IMR-90 (cell line): ENCODE measurements around the gene HERC6. TPM values are rescaled to one million over a fixed set of nuclear protein-coding genes. Genes with fewer than 3 reads are reported as not detected.

Source experiments
- ATAC-seq: fragments of 200-7000 bp; cut with Tn5 transposase; 2 replicates; pipeline ENCODE4 v1.9.1; 2020; ENCODE audit warnings: low read depth, mild to moderate bottlenecking, moderate library complexity
- BruUV-seq: library from RNA; stranded (reverse); fragments of 400-500 nt; replicated peaks from 2 replicates; lab custom pipeline; 2021; lab: Mats Ljungman, UMichigan
- CTCF ChIA-PET: fragments of 300-600 bp; formaldehyde crosslinking; extraction: SDS; loops from one replicate; lab custom pipeline; 2021; ENCODE audit warnings: antibody characterized with exemption; lab: Yijun Ruan, JAX
- POLR2A ChIA-PET: fragments of 300-600 bp; sonication (Branson Sonifier 250); formaldehyde crosslinking; loops from one replicate; lab custom pipeline; 2022; ENCODE audit warnings: antibody characterized with exemption; ENCODE audit not compliant: unreplicated experiment; lab: Charles Lee
- DNase-seq: peaks from one replicate; pipeline ENCODE4 v3.0.0; 2013
- H2AFZ ChIP-seq: replicated peaks from 2 replicates; pipeline ENCODE3; 2013; ENCODE audit warnings: low read length, mild to moderate bottlenecking; ENCODE audit not compliant: poor library complexity
- H2AK5ac ChIP-seq: 2 replicates; pipeline ENCODE4 v1.6.1; 2013; ENCODE audit warnings: low read depth, low read length, inconsistent platforms
- H2AK9ac ChIP-seq: replicated peaks from 2 replicates; pipeline ENCODE3; 2013; ENCODE audit warnings: mild to moderate bottlenecking, low read depth, low read length, moderate library complexity; ENCODE audit not compliant: poor library complexity
- H2BK120ac ChIP-seq: 2 replicates; pipeline ENCODE4 v1.6.1; 2013; ENCODE audit warnings: low read depth, low read length, inconsistent platforms
- H2BK15ac ChIP-seq: 3 replicates; pipeline ENCODE4 v1.6.1; 2013; ENCODE audit warnings: low read depth, low read length, inconsistent platforms
- H2BK20ac ChIP-seq: 2 replicates; pipeline ENCODE4 v1.6.1; 2013; ENCODE audit warnings: low read depth, mild to moderate bottlenecking, inconsistent platforms, low read length, moderate library complexity
- H2BK5ac ChIP-seq: 2 replicates; pipeline ENCODE4 v1.6.1; 2013; ENCODE audit warnings: mild to moderate bottlenecking, low read depth, low read length, inconsistent platforms; ENCODE audit not compliant: poor library complexity, severe bottlenecking
- H3K14ac ChIP-seq: replicated peaks from 2 replicates; pipeline ENCODE4 v1.6.1; 2013; ENCODE audit warnings: low read depth, low read length, inconsistent platforms
- H3K18ac ChIP-seq: 2 replicates; pipeline ENCODE4 v1.6.1; 2013; ENCODE audit warnings: low read depth, low read length, control low read depth
- H3K23ac ChIP-seq: 2 replicates; pipeline ENCODE4 v1.6.1; 2013; ENCODE audit warnings: low read depth, low read length, inconsistent platforms
- H3K27ac ChIP-seq: 2 replicates; pipeline ENCODE4 v1.5.1; 2013; ENCODE audit warnings: mild to moderate bottlenecking, control low read depth, low read length; ENCODE audit not compliant: insufficient read depth
- H3K27me3 ChIP-seq: 2 replicates; pipeline ENCODE4 v1.6.1; 2013; ENCODE audit warnings: low read length; ENCODE audit not compliant: control insufficient read depth, insufficient read depth
- H3K36me3 ChIP-seq: 2 replicates; pipeline ENCODE4 v1.6.1; 2013; ENCODE audit warnings: low read length, mixed read lengths; ENCODE audit not compliant: control insufficient read depth, insufficient read depth
- H3K4ac ChIP-seq: 2 replicates; pipeline ENCODE4 v1.6.1; 2013; ENCODE audit warnings: low read depth, low read length, inconsistent platforms
- H3K4me1 ChIP-seq: 2 replicates; pipeline ENCODE4 v1.6.1; 2013; ENCODE audit warnings: low read length, mixed read lengths; ENCODE audit not compliant: control insufficient read depth, insufficient read depth
- H3K4me2 ChIP-seq: 2 replicates; pipeline ENCODE4 v1.6.1; 2013; ENCODE audit warnings: low read depth, mild to moderate bottlenecking, control low read depth, low read length, moderate library complexity
- H3K4me3 ChIP-seq: 2 replicates; pipeline ENCODE4 v1.5.1; 2013; ENCODE audit warnings: low read depth, mild to moderate bottlenecking, control low read depth, low read length, moderate library complexity; ENCODE audit not compliant: insufficient read depth
- H3K56ac ChIP-seq: 2 replicates; pipeline ENCODE4 v1.6.1; 2013; ENCODE audit warnings: low read length, inconsistent platforms; ENCODE audit not compliant: insufficient read depth; ENCODE audit errors: extremely low read depth
- H3K79me1 ChIP-seq, 2 experiments: 2 replicates each; pipeline ENCODE4 v1.6.1; 2013; ENCODE audit warnings: low read length in 2 of 2, inconsistent platforms in 1 of 2, low read depth in 1 of 2
- H3K9ac ChIP-seq: 2 replicates; pipeline ENCODE4 v1.6.1; 2013; ENCODE audit warnings: low read depth, low read length, control low read depth
- H3K9me1 ChIP-seq: 2 replicates; pipeline ENCODE4 v1.6.1; 2013; ENCODE audit warnings: low read length, inconsistent platforms; ENCODE audit not compliant: insufficient read depth
- H3K9me3 ChIP-seq: 2 replicates; pipeline ENCODE4 v1.6.1; 2013; ENCODE audit warnings: low read length; ENCODE audit not compliant: control insufficient read depth, insufficient read depth
- H4K20me1 ChIP-seq: 2 replicates; pipeline ENCODE4 v1.6.1; 2013; ENCODE audit warnings: low read length, inconsistent platforms; ENCODE audit not compliant: insufficient read depth
- H4K5ac ChIP-seq: 2 replicates; pipeline ENCODE4 v1.6.1; 2013; ENCODE audit warnings: mild to moderate bottlenecking, low read depth, low read length, control low read depth
- H4K8ac ChIP-seq, 2 experiments: 2 replicates each; pipeline ENCODE4 v1.6.1; 2013; ENCODE audit warnings: low read depth in 2 of 2, low read length in 2 of 2, control low read depth in 1 of 2, inconsistent platforms in 1 of 2
- H4K91ac ChIP-seq: 2 replicates; pipeline ENCODE4 v1.6.1; 2013; ENCODE audit warnings: low read depth, low read length, inconsistent platforms; ENCODE audit not compliant: insufficient read depth
- CHD1 ChIP-seq: IDR thresholded peaks from 2 replicates; pipeline ENCODE4 v1.6.1; 2012; ENCODE audit warnings: low read depth, low read length, improper control_type of control experiment
- MAFK ChIP-seq: IDR thresholded peaks from 2 replicates; pipeline ENCODE4 v1.6.1; 2012; ENCODE audit warnings: low read depth, low read length, improper control_type of control experiment
- RAD21 ChIP-seq: IDR thresholded peaks from 2 replicates; pipeline ENCODE4 v1.6.1; 2012; ENCODE audit warnings: low read length, improper control_type of control experiment
- RCOR1 ChIP-seq: IDR thresholded peaks from 2 replicates; pipeline ENCODE4 v1.6.1; 2012; ENCODE audit warnings: mild to moderate bottlenecking, low read length, improper control_type of control experiment; ENCODE audit not compliant: insufficient replicate concordance
- WGBS, 2 experiments: methylation state at CpG; one replicate each; pipeline versions ENCODE4 v1.1.5 to v1.1.7; 2013; ENCODE audit warnings: missing lambda C conversion rate in 2 of 2; ENCODE audit not compliant: insufficient read length in 1 of 2; ENCODE audit errors: extremely low coverage in 2 of 2; 5-methylcytosine and 5-hydroxymethylcytosine counted together
- dilution Hi-C: fragments of 300-500 bp; cut with HindIII; formaldehyde crosslinking; loops from one replicate; pipeline ENCODE4 v1.14.3; 2018; ENCODE audit warnings: low sequenced_read_pairs; ENCODE audit not compliant: unreplicated experiment
- in situ Hi-C: fragments of 300-500 bp; cut with MboI; formaldehyde crosslinking; loops from 3 replicates; pipeline ENCODE4 v1.14.3; 2019; ENCODE audit warnings: low sequenced_read_pairs, inconsistent platforms, mixed read lengths
- intact Hi-C: fragments of 100-400 bp; cut with micrococcal nuclease; formaldehyde crosslinking; loops from 2 replicates; pipeline ENCODE4 v1.10.0; 2022
- polyA plus RNA-seq, 3 experiments: library from polyadenylated mRNA; depleted of rRNA; stranded (reverse); fragments of >200 nt; gene quantifications; 2 replicates each; pipeline ENCODE4 v1.2.3, GENCODE V29; 2012; ENCODE audit warnings: low replicate concordance in 1 of 3
- total RNA-seq: library from RNA; depleted of rRNA; stranded (reverse); fragments of >200 nt; gene quantifications from 2 replicates; pipeline ENCODE4 v1.2.3, GENCODE V29; 2012
- TF ChIP-seq, protein P1 (sequence below): conservative IDR thresholded peaks from 2 replicates; pipeline ENCODE4 v1.5.1; 2012; ENCODE audit warnings: mild to moderate bottlenecking, low read depth, low read length, improper control_type of control experiment

HERC6 gene
- total and polyA plus RNA-seq, 2 of the 4 experiments (the other 2 are of a cell fraction) = 0.53 to 1.6 TPM

DNA sequence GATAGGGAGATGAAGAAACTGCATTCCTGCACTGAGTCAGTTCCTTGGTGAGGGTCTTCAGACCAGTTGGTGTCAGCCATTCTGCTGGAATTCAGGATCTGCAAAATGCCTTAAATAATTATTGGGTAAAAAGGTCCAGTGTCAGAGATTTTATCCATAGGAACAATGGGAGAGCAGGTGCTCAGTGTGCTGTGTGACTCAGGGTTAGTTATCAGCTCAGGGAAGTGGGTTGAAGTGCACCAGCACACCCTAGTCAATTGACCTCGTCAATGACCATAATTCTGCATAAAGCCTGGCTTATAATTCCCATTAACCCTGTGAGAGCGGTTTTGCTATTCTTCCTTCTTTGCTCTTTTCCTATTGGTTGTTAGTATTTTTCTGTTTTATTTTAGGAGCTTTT, 37.3 kb downstream of the HERC6 start:
- TF ChIP-seq RAD21 (no peak), RCOR1 (no peak), CHD1 (no peak), MAFK (no peak)
- TF ChIP-seq, protein P1, sequence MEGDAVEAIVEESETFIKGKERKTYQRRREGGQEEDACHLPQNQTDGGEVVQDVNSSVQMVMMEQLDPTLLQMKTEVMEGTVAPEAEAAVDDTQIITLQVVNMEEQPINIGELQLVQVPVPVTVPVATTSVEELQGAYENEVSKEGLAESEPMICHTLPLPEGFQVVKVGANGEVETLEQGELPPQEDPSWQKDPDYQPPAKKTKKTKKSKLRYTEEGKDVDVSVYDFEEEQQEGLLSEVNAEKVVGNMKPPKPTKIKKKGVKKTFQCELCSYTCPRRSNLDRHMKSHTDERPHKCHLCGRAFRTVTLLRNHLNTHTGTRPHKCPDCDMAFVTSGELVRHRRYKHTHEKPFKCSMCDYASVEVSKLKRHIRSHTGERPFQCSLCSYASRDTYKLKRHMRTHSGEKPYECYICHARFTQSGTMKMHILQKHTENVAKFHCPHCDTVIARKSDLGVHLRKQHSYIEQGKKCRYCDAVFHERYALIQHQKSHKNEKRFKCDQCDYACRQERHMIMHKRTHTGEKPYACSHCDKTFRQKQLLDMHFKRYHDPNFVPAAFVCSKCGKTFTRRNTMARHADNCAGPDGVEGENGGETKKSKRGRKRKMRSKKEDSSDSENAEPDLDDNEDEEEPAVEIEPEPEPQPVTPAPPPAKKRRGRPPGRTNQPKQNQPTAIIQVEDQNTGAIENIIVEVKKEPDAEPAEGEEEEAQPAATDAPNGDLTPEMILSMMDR = no peak
- Histone ChIP-seq H3K14ac (no peak overlapping the region), H2AK5ac (no peak overlapping the region), H4K91ac (no peak overlapping the region), H3K4me2 (no peak overlapping the region), H3K23ac (no peak overlapping the region), H3K4me1 (no peaks in the 10 kb centered on the region), H4K5ac (no peak overlapping the region), H4K8ac (no peak overlapping the region), H3K56ac (no peak overlapping the region), H3K27me3 (no peaks in the 10 kb centered on the region), H3K79me1 (no peaks in the 10 kb centered on the region), H3K9me1 (no peaks in the 10 kb centered on the region; the same call in 1 of the 2 replicates), H2AFZ (no peak overlapping the region), H3K36me3 (no peaks in the 10 kb centered on the region), H3K9me3 (no peaks in the 10 kb centered on the region), H2BK5ac (no peak overlapping the region), H3K27ac (no peak overlapping the region), H2BK15ac (no peak overlapping the region), H3K4ac (no peak overlapping the region), H3K9ac (no peak overlapping the region), H2AK9ac (no peak overlapping the region), H2BK120ac (no peak overlapping the region), H4K20me1 (no peaks in the 10 kb centered on the region), H2BK20ac (no peak overlapping the region), H3K4me3 (no peak overlapping the region), H3K18ac (no peak overlapping the region)
- intact Hi-C loops (no loop called here), in situ Hi-C loops (no loop called here), dilution Hi-C loops (no loop called here)
- no TSS peak for BruUV-seq
- POLR2A ChIA-PET = no interaction called here
- CTCF ChIA-PET = interaction anchor here (1.0 kb wide), 1 partner anchor 21 kb away, joined by 4 read pairs; no protein-coding TSS in a partner anchor
- ATAC-seq (no peak), DNase-seq (no peak)
- WGBS, 2 experiments = no CpG with 5 or more reads among the region's 2 CpGs
